A549 (cell line): ENCODE data around the gene PSMB10.

Experiments
- CEBPB ChIP-seq, 2 experiments: fragments of >200 bp in 1 of 2; sonication (Bioruptor Twin) in 1 of 2; formaldehyde crosslinking in 1 of 2; IDR thresholded peaks; 2 replicates each; pipeline ENCODE4 v1.6.1; 2012 to 2016
- CTCF ChIP-seq: fragments of >200 bp; sonication (Bioruptor Twin); formaldehyde crosslinking; IDR thresholded peaks from 3 replicates; pipeline ENCODE4 v1.5.1; 2016
- EP300 ChIP-seq, 2 experiments: fragments of >200 bp; sonication (Bioruptor Twin); formaldehyde crosslinking; IDR thresholded peaks; 2 replicates in 1 of 2; 3 replicates in 1 of 2; pipeline ENCODE4 v1.6.1; 2016 to 2017
- KDM1A ChIP-seq: fragments of 200-600 bp; sonication (generic); IDR thresholded peaks from 2 replicates; pipeline ENCODE4 v1.6.1; 2016; ENCODE audit warnings: low read depth, mild to moderate bottlenecking
- MAZ ChIP-seq: fragments of 150-350 bp; IDR thresholded peaks from 2 replicates; pipeline ENCODE4 v1.6.1; 2014; ENCODE audit warnings: antibody characterized with exemption, low read depth, low read length, borderline replicate concordance
- POLR2A ChIP-seq: IDR thresholded peaks from 2 replicates; pipeline ENCODE4 v1.6.1; 2012; ENCODE audit warnings: mild to moderate bottlenecking, low read length
- TF ChIP-seq, protein P1 (sequence below): fragments of >200 bp; sonication (Bioruptor Twin); formaldehyde crosslinking; IDR thresholded peaks from 2 replicates; pipeline ENCODE4 v1.6.1; 2016
- TF ChIP-seq, protein P2 (sequence below): fragments of 250-450 bp; sonication (Bioruptor Pico); IDR thresholded peaks from 2 replicates; pipeline ENCODE4 v1.5.0; 2021; ENCODE audit warnings: mild to moderate bottlenecking, moderate library complexity, borderline replicate concordance
- TF ChIP-seq, protein P3 (sequence below): IDR thresholded peaks from 2 replicates; pipeline ENCODE4 v1.6.1; 2012

- no peak for TF ChIP-seq POLR2A
- TF ChIP-seq CTCF: no peak
- TF ChIP-seq KDM1A: no peak
- TF ChIP-seq, protein P1, sequence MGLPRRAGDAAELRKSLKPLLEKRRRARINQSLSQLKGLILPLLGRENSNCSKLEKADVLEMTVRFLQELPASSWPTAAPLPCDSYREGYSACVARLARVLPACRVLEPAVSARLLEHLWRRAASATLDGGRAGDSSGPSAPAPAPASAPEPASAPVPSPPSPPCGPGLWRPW: no peak
- TF ChIP-seq, protein P2, sequence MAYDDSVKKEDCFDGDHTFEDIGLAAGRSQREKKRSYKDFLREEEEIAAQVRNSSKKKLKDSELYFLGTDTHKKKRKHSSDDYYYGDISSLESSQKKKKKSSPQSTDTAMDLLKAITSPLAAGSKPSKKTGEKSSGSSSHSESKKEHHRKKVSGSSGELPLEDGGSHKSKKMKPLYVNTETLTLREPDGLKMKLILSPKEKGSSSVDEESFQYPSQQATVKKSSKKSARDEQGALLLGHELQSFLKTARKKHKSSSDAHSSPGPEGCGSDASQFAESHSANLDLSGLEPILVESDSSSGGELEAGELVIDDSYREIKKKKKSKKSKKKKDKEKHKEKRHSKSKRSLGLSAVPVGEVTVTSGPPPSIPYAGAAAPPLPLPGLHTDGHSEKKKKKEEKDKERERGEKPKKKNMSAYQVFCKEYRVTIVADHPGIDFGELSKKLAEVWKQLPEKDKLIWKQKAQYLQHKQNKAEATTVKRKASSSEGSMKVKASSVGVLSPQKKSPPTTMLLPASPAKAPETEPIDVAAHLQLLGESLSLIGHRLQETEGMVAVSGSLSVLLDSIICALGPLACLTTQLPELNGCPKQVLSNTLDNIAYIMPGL (CRISPR knock-in tag): no peak
- no peak for TF ChIP-seq EP300 (IDR thresholded peaks at IDR 0.05)
- no peak for TF ChIP-seq MAZ
- TF ChIP-seq, protein P3, sequence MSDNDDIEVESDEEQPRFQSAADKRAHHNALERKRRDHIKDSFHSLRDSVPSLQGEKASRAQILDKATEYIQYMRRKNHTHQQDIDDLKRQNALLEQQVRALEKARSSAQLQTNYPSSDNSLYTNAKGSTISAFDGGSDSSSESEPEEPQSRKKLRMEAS: no peak
- TF ChIP-seq CEBPB (IDR thresholded peaks at IDR 0.05): no peak
These were observed 4.2 kb downstream of the PSMB10 start for GRCh38 chr16:67932462-67932840.
